GM23338 (cell line): ENCODE results near the gene ASB5. TPM values are rescaled to one million over a fixed set of nuclear protein-coding genes. Genes with fewer than 3 reads are reported as not detected.

Source experiments
- ATAC-seq: fragments of 200-7000 bp; cut with Tn5 transposase; 3 replicates; pipeline ENCODE4 v1.9.1; 2020
- DNase-seq: peaks from one replicate; pipeline ENCODE4 v3.0.0-alpha.2; 2015; ENCODE audit warnings: low spot score
- H2AFZ ChIP-seq: fragments of 200-600 bp; sonication (generic); 2 replicates; pipeline ENCODE4 v1.8.0; 2016; ENCODE audit warnings: antibody characterized with exemption, mild to moderate bottlenecking, moderate library complexity
- H3F3A ChIP-seq: fragments of 200-600 bp; sonication (generic); replicated peaks from 2 replicates; pipeline ENCODE4 v1.8.0; 2017; ENCODE audit warnings: antibody characterized with exemption, mixed run types, low read depth
- H3K27ac ChIP-seq: fragments of 200-600 bp; sonication (generic); 2 replicates; pipeline ENCODE4 v1.6.1; 2016; ENCODE audit warnings: low read depth
- H3K27me3 ChIP-seq: fragments of 200-600 bp; sonication (generic); 2 replicates; pipeline ENCODE4 v1.8.0; 2016; ENCODE audit warnings: mild to moderate bottlenecking, mixed run types, moderate library complexity; ENCODE audit not compliant: insufficient read depth
- H3K36me3 ChIP-seq: fragments of 200-600 bp; sonication (generic); 2 replicates; pipeline ENCODE4 v1.8.0; 2016; ENCODE audit warnings: mild to moderate bottlenecking; ENCODE audit not compliant: insufficient read depth
- H3K4me1 ChIP-seq: fragments of 200-600 bp; sonication (generic); 2 replicates; pipeline ENCODE4 v1.8.0; 2016; ENCODE audit warnings: mild to moderate bottlenecking, moderate library complexity; ENCODE audit not compliant: insufficient read depth
- H3K4me2 ChIP-seq: fragments of 200-600 bp; sonication (generic); 2 replicates; pipeline ENCODE4 v1.7.1; 2017; ENCODE audit warnings: mixed run types
- H3K4me3 ChIP-seq: fragments of 200-600 bp; sonication (generic); 2 replicates; pipeline ENCODE4 v1.6.1; 2016; ENCODE audit warnings: mixed run types
- H3K79me2 ChIP-seq: fragments of 200-600 bp; sonication (generic); replicated peaks from 2 replicates; pipeline ENCODE4 v1.8.0; 2017; ENCODE audit warnings: mild to moderate bottlenecking; ENCODE audit not compliant: insufficient read depth
- H3K9me2 ChIP-seq: fragments of 200-600 bp; sonication (generic); 2 replicates; pipeline ENCODE4 v1.8.0; 2017; ENCODE audit not compliant: insufficient read depth
- H4K20me1 ChIP-seq: fragments of 200-600 bp; sonication (generic); replicated peaks from 2 replicates; pipeline ENCODE4 v1.8.0; 2017; ENCODE audit warnings: mild to moderate bottlenecking; ENCODE audit not compliant: insufficient read depth
- H3K27ac Mint-ChIP-seq: 2 replicates; pipeline ENCODE4 v1.8.0; 2020; ENCODE audit warnings: inconsistent platforms, mild to moderate bottlenecking, moderate library complexity, mixed read lengths
- H3K27me3 Mint-ChIP-seq: 3 replicates; pipeline ENCODE4 v1.8.0; 2022; ENCODE audit warnings: low read depth, mild to moderate bottlenecking, moderate library complexity, mixed read lengths, inconsistent platforms; ENCODE audit not compliant: insufficient read depth, poor library complexity
- H3K36me3 Mint-ChIP-seq: 3 replicates; pipeline ENCODE4 v1.8.0; 2021; ENCODE audit warnings: low read depth, mild to moderate bottlenecking, inconsistent platforms, moderate library complexity, mixed read lengths
- H3K4me1 Mint-ChIP-seq: 3 replicates; pipeline ENCODE4 v1.8.0; 2020; ENCODE audit warnings: mild to moderate bottlenecking, inconsistent platforms, mixed read lengths
- H3K4me3 Mint-ChIP-seq: 3 replicates; pipeline ENCODE4 v1.8.0; 2021; ENCODE audit warnings: moderate library complexity, mild to moderate bottlenecking, inconsistent platforms, mixed read lengths
- H3K9me3 Mint-ChIP-seq: 3 replicates; pipeline ENCODE4 v1.8.0; 2020; ENCODE audit warnings: moderate library complexity, mild to moderate bottlenecking, inconsistent platforms, mixed read lengths
- CREB1 ChIP-seq: fragments of 250-450 bp; sonication (Bioruptor Pico); IDR thresholded peaks from 2 replicates; pipeline ENCODE4 v1.5.0; 2020; ENCODE audit warnings: low read depth, mild to moderate bottlenecking, moderate library complexity
- EZH2 ChIP-seq: fragments of 200-600 bp; sonication (generic); IDR thresholded peaks from one replicate; pipeline ENCODE4 v1.8.0; 2017; ENCODE audit warnings: antibody characterized with exemption, mild to moderate bottlenecking, low read depth; ENCODE audit not compliant: unreplicated experiment
- EZH2phosphoT487 ChIP-seq: fragments of 200-600 bp; sonication (generic); IDR thresholded peaks from one replicate; pipeline ENCODE4 v1.8.1; 2018; ENCODE audit warnings: antibody characterized with exemption; ENCODE audit not compliant: unreplicated experiment
- JUNB ChIP-seq: IDR thresholded peaks from one replicate; pipeline ENCODE4 v1.6.1; 2016; ENCODE audit warnings: antibody characterized with exemption; ENCODE audit not compliant: unreplicated experiment
- NANOG ChIP-seq: IDR thresholded peaks from 2 replicates; pipeline ENCODE4 v1.6.1; 2016; ENCODE audit warnings: antibody characterized with exemption, borderline replicate concordance
- POLR2AphosphoS5 ChIP-seq: IDR thresholded peaks from 2 replicates; pipeline ENCODE4 v1.6.1; 2016; ENCODE audit warnings: antibody characterized with exemption, low read depth
- STAT1 ChIP-seq: IDR thresholded peaks from one replicate; pipeline ENCODE4 v1.6.1; 2016; ENCODE audit warnings: antibody characterized with exemption; ENCODE audit not compliant: unreplicated experiment
- ZNF331 ChIP-seq: fragments of 250-450 bp; sonication (Bioruptor Pico); IDR thresholded peaks from 2 replicates; pipeline ENCODE4 v1.5.0; 2020; ENCODE audit warnings: low read depth, mild to moderate bottlenecking, moderate library complexity
- polyA plus RNA-seq: library from polyadenylated mRNA; unstranded; fragments of >200 nt; fragmentation: Nextera tagmentation; extraction: Ambion mirVana; gene quantifications from 2 replicates; pipeline ENCODE4 v1.2.1, GENCODE V29; 2016
- total RNA-seq: library from RNA; depleted of rRNA; stranded (reverse); fragments of >200 nt; shearing (Covaris generic); gene quantifications from 2 replicates; pipeline ENCODE4 v1.2.3, GENCODE V29; 2014
- TF ChIP-seq, protein P1 (sequence below): IDR thresholded peaks from 2 replicates; pipeline ENCODE4 v1.6.1; 2016; ENCODE audit warnings: antibody characterized with exemption
- TF ChIP-seq, protein P2 (sequence below), 2 experiments: fragments of 200-600 bp in 1 of 2; sonication (generic) in 1 of 2; conservative IDR thresholded peaks; 2 replicates each; pipeline versions ENCODE4 v1.5.1 to v1.6.1; 2016 to 2017; ENCODE audit warnings: antibody characterized with exemption in 2 of 2, low read depth in 2 of 2, mild to moderate bottlenecking in 2 of 2, moderate library complexity in 1 of 2
- TF ChIP-seq, protein P3 (sequence below): IDR thresholded peaks from one replicate; pipeline ENCODE4 v1.6.1; 2018; ENCODE audit warnings: antibody characterized with exemption; ENCODE audit not compliant: unreplicated experiment

The ASB5 gene
- total and polyA plus RNA-seq, 2 experiments from 2014 or later, result not detected

DNA sequence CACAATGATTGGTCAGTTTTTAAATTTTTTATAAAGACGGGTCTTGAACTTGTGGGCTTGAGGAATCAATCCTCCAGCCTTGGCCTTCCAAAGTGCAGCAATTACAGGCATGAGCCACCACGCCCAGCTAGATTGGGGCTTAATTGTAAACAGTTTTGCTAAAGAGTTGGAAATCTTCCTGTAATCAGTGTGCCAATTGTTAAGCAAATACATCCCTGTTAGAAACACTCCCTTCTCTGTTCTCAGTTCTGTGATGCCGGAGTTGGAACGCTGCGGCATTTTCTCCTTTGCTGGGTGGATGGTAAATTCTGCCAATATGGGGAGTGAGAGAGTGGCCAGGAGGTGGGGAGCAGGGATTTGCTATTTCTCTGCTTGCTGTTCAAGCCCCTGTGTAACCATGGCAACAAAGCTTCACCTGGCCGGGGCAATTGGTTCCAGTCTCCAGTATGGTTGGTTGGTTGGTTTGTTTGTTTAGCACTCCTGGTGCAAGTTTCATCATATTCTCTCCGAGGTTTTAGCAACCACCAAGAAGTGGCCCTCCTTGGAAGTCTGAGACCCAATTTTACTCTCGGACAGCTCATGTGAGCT is 70.6 kb downstream of the ASB5 start:
- peaks cover 3% of the 10 kb centered on the region; the same call in 1 of the 3 replicates for H3K9me3 Mint-ChIP-seq
- no peak overlapping the region for H3K4me3 Mint-ChIP-seq
- H3K27ac Mint-ChIP-seq, result no peak overlapping the region
- peaks cover 5% of the 10 kb centered on the region; the same call in 1 of the 2 replicates for H3K9me2 ChIP-seq
- no peak overlapping the region for H3K4me3 ChIP-seq
- H3K4me1 ChIP-seq, result peaks cover 4% of the 10 kb centered on the region
- no peaks in the 10 kb centered on the region for H4K20me1 ChIP-seq
- H3K27me3 ChIP-seq, result no peaks in the 10 kb centered on the region
- H3K4me1 Mint-ChIP-seq, result peaks cover 20% of the 10 kb centered on the region
- peaks cover 5% of the 10 kb centered on the region; the same call in 1 of the 2 replicates for H3F3A ChIP-seq
- H3K36me3 ChIP-seq, result no peaks in the 10 kb centered on the region
- DNase-seq (peak; percentile 65), ATAC-seq (no peak; the same call in 2 of the 3 replicates)
- peaks cover 4% of the 10 kb centered on the region for H3K27me3 Mint-ChIP-seq
- peak overlapping the region; percentile 75; the same call in 1 of the 2 replicates for H2AFZ ChIP-seq
- TF ChIP-seq POLR2AphosphoS5 (no peak), JUNB (no peak), EZH2 (no peak), EZH2phosphoT487 (no peak), NANOG (no peak)
- TF ChIP-seq, protein P1, sequence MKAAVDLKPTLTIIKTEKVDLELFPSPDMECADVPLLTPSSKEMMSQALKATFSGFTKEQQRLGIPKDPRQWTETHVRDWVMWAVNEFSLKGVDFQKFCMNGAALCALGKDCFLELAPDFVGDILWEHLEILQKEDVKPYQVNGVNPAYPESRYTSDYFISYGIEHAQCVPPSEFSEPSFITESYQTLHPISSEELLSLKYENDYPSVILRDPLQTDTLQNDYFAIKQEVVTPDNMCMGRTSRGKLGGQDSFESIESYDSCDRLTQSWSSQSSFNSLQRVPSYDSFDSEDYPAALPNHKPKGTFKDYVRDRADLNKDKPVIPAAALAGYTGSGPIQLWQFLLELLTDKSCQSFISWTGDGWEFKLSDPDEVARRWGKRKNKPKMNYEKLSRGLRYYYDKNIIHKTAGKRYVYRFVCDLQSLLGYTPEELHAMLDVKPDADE, result no peak
- TF ChIP-seq, protein P2, sequence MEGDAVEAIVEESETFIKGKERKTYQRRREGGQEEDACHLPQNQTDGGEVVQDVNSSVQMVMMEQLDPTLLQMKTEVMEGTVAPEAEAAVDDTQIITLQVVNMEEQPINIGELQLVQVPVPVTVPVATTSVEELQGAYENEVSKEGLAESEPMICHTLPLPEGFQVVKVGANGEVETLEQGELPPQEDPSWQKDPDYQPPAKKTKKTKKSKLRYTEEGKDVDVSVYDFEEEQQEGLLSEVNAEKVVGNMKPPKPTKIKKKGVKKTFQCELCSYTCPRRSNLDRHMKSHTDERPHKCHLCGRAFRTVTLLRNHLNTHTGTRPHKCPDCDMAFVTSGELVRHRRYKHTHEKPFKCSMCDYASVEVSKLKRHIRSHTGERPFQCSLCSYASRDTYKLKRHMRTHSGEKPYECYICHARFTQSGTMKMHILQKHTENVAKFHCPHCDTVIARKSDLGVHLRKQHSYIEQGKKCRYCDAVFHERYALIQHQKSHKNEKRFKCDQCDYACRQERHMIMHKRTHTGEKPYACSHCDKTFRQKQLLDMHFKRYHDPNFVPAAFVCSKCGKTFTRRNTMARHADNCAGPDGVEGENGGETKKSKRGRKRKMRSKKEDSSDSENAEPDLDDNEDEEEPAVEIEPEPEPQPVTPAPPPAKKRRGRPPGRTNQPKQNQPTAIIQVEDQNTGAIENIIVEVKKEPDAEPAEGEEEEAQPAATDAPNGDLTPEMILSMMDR (conservative IDR thresholded peaks at IDR 0.05; ENCODE audit: low read depth in 2 of 2), result peak in 1 of 2 experiments; percentile 42; a peak in 2 of 4 replicates
- H3K27ac ChIP-seq, result no peak overlapping the region
- H3K4me2 ChIP-seq, result no peak overlapping the region
- H3K36me3 Mint-ChIP-seq, result no peaks in the 10 kb centered on the region
- no peaks in the 10 kb centered on the region for H3K79me2 ChIP-seq

DNA sequence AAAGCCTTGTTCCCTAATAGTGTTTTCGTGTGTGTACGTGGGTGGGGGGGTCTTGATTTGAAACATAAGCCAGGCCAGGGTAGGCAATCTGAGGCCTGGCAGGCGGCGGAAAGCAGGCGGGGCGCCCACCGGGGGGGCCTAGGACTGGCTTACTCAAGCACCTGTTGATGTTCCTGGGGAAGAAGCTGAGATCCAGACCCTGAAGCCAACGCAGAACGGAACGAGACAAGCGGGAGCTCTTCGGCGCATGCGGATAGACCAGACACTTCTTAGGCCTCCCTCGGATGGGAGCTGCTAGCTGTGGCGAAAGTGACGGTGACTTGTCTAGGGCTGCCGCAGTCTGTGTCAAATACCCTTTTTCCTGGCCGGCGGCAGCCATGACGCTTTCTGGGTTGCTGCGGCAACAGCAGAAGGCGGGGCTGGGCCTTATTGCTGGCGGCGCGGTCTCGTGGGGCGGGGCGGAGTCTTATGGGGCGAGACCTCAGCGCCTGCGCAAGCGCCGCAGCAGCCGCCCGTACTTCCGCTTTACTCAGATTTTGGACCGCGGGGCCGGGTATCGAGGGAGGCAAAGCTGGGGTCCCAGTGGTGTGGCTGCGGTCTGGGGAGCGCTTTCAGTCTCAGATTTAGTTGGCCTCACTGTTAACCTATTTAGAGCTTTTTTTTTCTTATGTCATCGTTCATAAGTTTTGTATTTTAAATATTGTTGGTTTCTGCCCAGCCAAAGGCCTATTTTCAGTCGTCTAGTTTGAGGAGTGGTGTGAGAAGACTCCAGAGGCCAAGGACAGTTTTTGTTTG is 73.6 kb downstream of the ASB5 start, which contains the start of gene SPATA4:
Gene SPATA4, minus strand, starts transcription at position 402 of the 795 bp plus-strand sequence. Its CDS starts 23 bp downstream, at position 379.
- peak within 1 kb of the TSS; percentile 28; the same call in 1 of the 2 replicates for H3K27ac ChIP-seq
- Mint-ChIP-seq H3K9me3 (no peaks in the 10 kb centered on the region; the same call in 2 of the 3 replicates), H3K4me1 (peaks cover 32% of the 10 kb centered on the region), H3K4me3 (peak within 1 kb of the TSS; percentile 87), H3K27me3 (peaks cover 2% of the 10 kb centered on the region), H3K27ac (peak within 1 kb of the TSS; percentile 92), H3K36me3 (no peaks in the 10 kb centered on the region)
- H3K36me3 ChIP-seq, result no peaks in the 10 kb centered on the region
- peak within 1 kb of the TSS; percentile 93 for H2AFZ ChIP-seq
- H3K9me2 ChIP-seq, result 0 out of 2 replicates have a peak, but pooled peaks cover 4% of the 10 kb centered on the region
- H3K4me2 ChIP-seq, result peak within 1 kb of the TSS; percentile 63
- peaks cover 4% of the 10 kb centered on the region for H3K4me1 ChIP-seq
- no peaks in the 10 kb centered on the region for H4K20me1 ChIP-seq
- no peaks in the 10 kb centered on the region for H3K27me3 ChIP-seq
- H3K4me3 ChIP-seq, result peak within 1 kb of the TSS; percentile 60
- ATAC-seq (peak; percentile 95), DNase-seq (peak; percentile 96)
- H3K79me2 ChIP-seq, result no peaks in the 10 kb centered on the region
- peaks cover 5% of the 10 kb centered on the region; the same call in 1 of the 2 replicates for H3F3A ChIP-seq
- no peak for TF ChIP-seq ZNF331 (CRISPR knock-in tag)
- TF ChIP-seq POLR2AphosphoS5, result peak; percentile 87
- TF ChIP-seq NANOG, result no peak
- TF ChIP-seq CREB1 (CRISPR knock-in tag), result no peak
- TF ChIP-seq EZH2phosphoT487, result no peak
- TF ChIP-seq EZH2, result no peak
- TF ChIP-seq, protein P2 (conservative IDR thresholded peaks at IDR 0.05; ENCODE audit: low read depth in 2 of 2), result no peak
- no peak for TF ChIP-seq JUNB
- TF ChIP-seq, protein P3, sequence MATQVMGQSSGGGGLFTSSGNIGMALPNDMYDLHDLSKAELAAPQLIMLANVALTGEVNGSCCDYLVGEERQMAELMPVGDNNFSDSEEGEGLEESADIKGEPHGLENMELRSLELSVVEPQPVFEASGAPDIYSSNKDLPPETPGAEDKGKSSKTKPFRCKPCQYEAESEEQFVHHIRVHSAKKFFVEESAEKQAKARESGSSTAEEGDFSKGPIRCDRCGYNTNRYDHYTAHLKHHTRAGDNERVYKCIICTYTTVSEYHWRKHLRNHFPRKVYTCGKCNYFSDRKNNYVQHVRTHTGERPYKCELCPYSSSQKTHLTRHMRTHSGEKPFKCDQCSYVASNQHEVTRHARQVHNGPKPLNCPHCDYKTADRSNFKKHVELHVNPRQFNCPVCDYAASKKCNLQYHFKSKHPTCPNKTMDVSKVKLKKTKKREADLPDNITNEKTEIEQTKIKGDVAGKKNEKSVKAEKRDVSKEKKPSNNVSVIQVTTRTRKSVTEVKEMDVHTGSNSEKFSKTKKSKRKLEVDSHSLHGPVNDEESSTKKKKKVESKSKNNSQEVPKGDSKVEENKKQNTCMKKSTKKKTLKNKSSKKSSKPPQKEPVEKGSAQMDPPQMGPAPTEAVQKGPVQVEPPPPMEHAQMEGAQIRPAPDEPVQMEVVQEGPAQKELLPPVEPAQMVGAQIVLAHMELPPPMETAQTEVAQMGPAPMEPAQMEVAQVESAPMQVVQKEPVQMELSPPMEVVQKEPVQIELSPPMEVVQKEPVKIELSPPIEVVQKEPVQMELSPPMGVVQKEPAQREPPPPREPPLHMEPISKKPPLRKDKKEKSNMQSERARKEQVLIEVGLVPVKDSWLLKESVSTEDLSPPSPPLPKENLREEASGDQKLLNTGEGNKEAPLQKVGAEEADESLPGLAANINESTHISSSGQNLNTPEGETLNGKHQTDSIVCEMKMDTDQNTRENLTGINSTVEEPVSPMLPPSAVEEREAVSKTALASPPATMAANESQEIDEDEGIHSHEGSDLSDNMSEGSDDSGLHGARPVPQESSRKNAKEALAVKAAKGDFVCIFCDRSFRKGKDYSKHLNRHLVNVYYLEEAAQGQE, result no peak
- no peak for TF ChIP-seq STAT1
